ENCODE measurements around the gene ZNF90.
"Not testable (repeated sequence)": the region's sequence is repeated elsewhere in the genome, so short reads cannot be mapped to it uniquely, and the experiment has no call there.

Gene ZNF90

DNA sequence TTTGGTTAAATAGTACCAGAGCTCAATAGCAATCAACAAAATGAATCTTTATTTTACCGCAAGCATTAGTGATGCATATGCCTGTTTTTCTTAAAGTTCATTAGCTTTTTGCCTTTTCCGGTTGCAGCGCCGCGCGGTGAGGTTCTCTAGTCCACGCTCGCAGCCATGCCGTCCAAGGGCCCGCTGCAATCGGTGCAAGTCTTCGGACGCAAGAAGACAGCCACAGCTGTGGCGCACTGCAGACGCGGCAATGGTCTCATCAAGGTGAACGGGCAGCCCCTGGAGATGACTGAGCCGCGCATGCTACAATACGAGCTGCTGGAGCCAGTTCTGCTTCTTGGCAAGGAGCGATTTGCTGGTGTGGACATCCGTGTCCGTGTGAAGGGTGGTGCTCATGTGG, 47.1 kb downstream of the ZNF90 start:
- FAIRE-seq: no peak
- DNase-seq (ENCODE audit: insufficient read length): no peak
- no peak for TF ChIP-seq TAF1 (IDR thresholded peaks at IDR 0.05; ENCODE audit: borderline replicate concordance, low read depth, low read length)
- no peak for TF ChIP-seq POLR2AphosphoS5 (IDR thresholded peaks at IDR 0.05; ENCODE audit: low read depth, low read length)
- no peak for TF ChIP-seq POLR2A (IDR thresholded peaks at IDR 0.05; ENCODE audit: low read depth, low read length)

DNA sequence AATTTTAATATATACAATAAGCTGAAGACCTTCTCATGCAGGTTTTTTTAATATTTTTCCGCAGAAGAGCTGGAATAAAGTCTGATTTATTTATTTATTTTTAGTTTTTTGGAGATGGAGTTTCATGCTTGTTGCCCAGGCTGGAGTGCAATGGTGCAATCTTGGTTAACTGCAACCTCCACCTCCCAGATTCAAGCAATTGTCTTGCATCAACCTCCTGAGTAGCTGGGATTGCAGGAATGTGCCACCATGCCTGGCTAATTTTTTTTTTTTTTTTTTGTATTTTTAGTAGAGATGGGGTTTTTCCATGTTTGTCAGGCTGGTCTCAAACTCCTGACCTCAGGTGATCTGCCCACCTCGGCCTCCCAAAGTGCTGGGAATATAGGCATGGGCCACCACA, 55.1 kb downstream of the ZNF90 start:
- FAIRE-seq; DNase-seq (ENCODE audit: insufficient read length): not testable (repeated sequence)

- not testable (repeated sequence) for FAIRE-seq; DNase-seq (ENCODE audit: insufficient read length)
These were observed 59.9 kb downstream of the ZNF90 start for GRCh38 chr19:20137714-20138113.

GRCh38 chr19:20151617-20152145, 73.9 kb downstream of the ZNF90 start:
- DNase-seq (ENCODE audit: insufficient read length): no peak
- FAIRE-seq: no peak
- TF ChIP-seq POLR2AphosphoS5 (IDR thresholded peaks at IDR 0.05; ENCODE audit: low read depth, low read length) (no peak), POLR2A (IDR thresholded peaks at IDR 0.05; ENCODE audit: low read depth, low read length) (no peak), TAF1 (IDR thresholded peaks at IDR 0.05; ENCODE audit: borderline replicate concordance, low read depth, low read length) (no peak)

GRCh38 chr19:20152506-20152905, 74.7 kb downstream of the ZNF90 start:
- DNase-seq (ENCODE audit: insufficient read length); FAIRE-seq: not testable (repeated sequence)

- no peak for DNase-seq (ENCODE audit: insufficient read length)
- FAIRE-seq: no peak
- TF ChIP-seq TAF1 (IDR thresholded peaks at IDR 0.05; ENCODE audit: borderline replicate concordance, low read depth, low read length) (no peak), POLR2A (IDR thresholded peaks at IDR 0.05; ENCODE audit: low read depth, low read length) (no peak), POLR2AphosphoS5 (IDR thresholded peaks at IDR 0.05; ENCODE audit: low read depth, low read length) (no peak)
These were observed 75.5 kb downstream of the ZNF90 start for GRCh38 chr19:20153281-20153680.

DNA sequence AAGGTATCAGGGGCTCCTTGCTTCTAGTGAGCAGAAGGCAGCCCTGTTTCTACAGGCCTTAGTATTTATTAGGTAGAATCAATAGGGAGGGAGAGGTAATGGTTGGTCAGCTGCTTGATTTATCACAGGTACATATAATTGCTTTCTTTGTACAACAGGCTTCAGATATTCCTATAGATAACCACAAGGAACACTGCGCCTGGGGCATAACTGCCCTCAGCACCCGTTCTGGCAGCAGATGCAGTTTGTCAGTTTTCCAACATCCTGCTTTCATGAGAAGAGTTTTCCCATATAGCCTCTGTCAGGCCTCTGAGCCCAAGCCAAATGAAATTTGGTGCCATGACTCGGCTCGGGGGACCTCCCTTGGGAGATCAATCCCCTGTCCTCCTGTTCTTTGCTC, 76.8 kb downstream of the ZNF90 start:
- TF ChIP-seq POLR2AphosphoS5 (IDR thresholded peaks at IDR 0.05; ENCODE audit: low read depth, low read length) (no peak), POLR2A (IDR thresholded peaks at IDR 0.05; ENCODE audit: low read depth, low read length) (no peak)
- no peak for DNase-seq (ENCODE audit: insufficient read length)
- FAIRE-seq: no peak

DNA sequence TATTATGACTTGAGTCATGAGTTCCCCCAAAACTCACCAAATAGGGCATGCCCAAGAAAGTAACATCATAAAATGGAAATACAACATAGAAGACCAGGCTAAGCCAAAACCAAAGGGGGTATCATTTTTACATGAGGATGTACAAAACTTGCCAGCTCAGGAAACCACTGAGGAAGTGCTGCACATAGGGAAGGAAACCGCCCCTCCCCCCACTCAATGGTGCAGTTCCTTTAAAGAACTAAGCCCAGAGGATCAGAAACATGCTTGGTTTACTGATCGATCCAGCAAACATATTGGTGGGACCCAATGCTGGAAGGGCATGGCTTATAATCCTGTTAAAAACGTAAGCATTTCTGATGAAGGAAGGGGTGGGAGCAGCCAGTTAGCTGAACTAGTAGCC, 85.0 kb downstream of the ZNF90 start:
- DNase-seq (ENCODE audit: insufficient read length) (no peak), FAIRE-seq (no peak)

GRCh38 chr19:20164456-20164855, 86.7 kb downstream of the ZNF90 start:
- FAIRE-seq (no peak), DNase-seq (ENCODE audit: insufficient read length) (no peak)
- TF ChIP-seq POLR2A (IDR thresholded peaks at IDR 0.05; ENCODE audit: low read depth, low read length): no peak
- no peak for TF ChIP-seq TAF1 (IDR thresholded peaks at IDR 0.05; ENCODE audit: borderline replicate concordance, low read depth, low read length)
- no peak for TF ChIP-seq POLR2AphosphoS5 (IDR thresholded peaks at IDR 0.05; ENCODE audit: low read depth, low read length)

More for the DNA sequence above, 85.0 kb downstream of the ZNF90 start:
- TF ChIP-seq TAF1 (IDR thresholded peaks at IDR 0.05; ENCODE audit: borderline replicate concordance, low read depth, low read length) (no peak), POLR2AphosphoS5 (IDR thresholded peaks at IDR 0.05; ENCODE audit: low read depth, low read length) (no peak), POLR2A (IDR thresholded peaks at IDR 0.05; ENCODE audit: low read depth, low read length) (no peak)

- FAIRE-seq (no peak), DNase-seq (ENCODE audit: insufficient read length) (no peak)
- TF ChIP-seq POLR2AphosphoS5 (IDR thresholded peaks at IDR 0.05; ENCODE audit: low read depth, low read length) (no peak), POLR2A (IDR thresholded peaks at IDR 0.05; ENCODE audit: low read depth, low read length) (no peak), TAF1 (IDR thresholded peaks at IDR 0.05; ENCODE audit: borderline replicate concordance, low read depth, low read length) (no peak)
These were observed 88.3 kb downstream of the ZNF90 start for GRCh38 chr19:20165971-20166592.

DNA sequence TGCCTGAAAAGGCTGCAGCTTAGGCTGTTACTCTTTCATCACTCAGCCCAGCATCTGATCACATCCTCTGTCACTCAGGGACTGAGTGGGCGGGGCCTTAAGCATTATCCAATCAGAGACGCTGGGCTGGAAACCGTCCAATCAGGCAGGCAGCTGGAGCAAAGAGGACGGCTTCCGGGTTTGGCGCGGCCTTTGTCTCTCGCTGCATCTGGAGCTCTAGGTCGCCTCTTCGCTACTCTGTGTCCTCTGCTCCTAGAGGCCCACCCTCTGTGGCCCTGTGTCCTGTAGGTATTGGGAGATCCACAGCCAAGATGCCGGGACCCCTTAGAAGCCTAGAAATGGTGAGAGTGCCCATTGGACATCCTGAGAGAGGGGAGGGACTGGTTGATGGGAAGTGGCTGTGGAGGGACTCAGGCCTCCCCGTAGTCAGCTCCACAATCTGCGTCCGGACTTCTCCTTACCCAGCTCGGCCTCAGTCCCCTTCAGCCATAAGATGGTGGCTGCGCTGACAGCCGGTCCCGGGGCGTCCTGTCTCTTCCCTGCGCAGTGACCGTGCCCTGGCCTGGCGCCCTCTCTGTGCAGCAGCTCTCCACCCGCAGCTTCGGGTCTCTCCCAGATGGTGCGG, 89.3 kb downstream of the ZNF90 start, which contains the start of gene ZNF486:
ZNF486 (plus strand) TSS at position 195 of the 625 bp plus-strand sequence; CDS start at position 312, 117 bp downstream.
- TF ChIP-seq POLR2AphosphoS5 (IDR thresholded peaks at IDR 0.05; ENCODE audit: low read depth, low read length) (no peak), POLR2A (IDR thresholded peaks at IDR 0.05; ENCODE audit: low read depth, low read length) (no peak), TAF1 (IDR thresholded peaks at IDR 0.05; ENCODE audit: borderline replicate concordance, low read depth, low read length) (no peak)
- no peak for DNase-seq (ENCODE audit: insufficient read length)
- FAIRE-seq: no peak

DNA sequence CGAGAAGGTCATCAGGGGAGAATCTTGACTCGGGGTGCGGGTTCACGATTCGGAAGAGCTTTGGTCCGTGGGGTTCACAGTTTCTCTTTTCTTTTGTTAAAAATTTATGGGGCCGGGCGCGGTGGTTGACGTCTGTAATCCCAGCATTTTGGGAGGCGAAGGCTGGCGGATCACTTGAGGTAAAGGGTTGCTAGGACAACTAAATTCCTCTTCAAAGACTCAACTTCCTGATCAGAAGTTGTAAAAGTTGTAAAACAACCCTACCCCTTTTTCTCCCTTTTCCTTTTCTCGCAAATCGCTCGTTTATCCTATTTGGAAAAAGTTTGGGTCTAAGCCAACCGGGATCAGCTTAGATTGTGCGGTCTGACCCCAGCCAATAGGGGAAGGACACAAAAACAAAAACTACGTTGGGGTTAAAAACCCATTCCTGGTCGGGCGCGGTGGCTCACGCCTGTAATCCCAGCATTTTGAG, 89.9 kb downstream of the ZNF90 start:
- TF ChIP-seq TAF1 (IDR thresholded peaks at IDR 0.05; ENCODE audit: borderline replicate concordance, low read depth, low read length): no peak
- TF ChIP-seq POLR2AphosphoS5 (IDR thresholded peaks at IDR 0.05; ENCODE audit: low read depth, low read length): no peak
- no peak for TF ChIP-seq POLR2A (IDR thresholded peaks at IDR 0.05; ENCODE audit: low read depth, low read length)
- FAIRE-seq (no peak), DNase-seq (ENCODE audit: insufficient read length) (no peak)
